Neural crest cell (in vitro differentiated cells): ENCODE measurements around the gene PATJ. TPM values are rescaled to one million over a fixed set of nuclear protein-coding genes. Genes with fewer than 3 reads are reported as not detected.

Source experiments
- DNase-seq: peaks from one replicate; pipeline ENCODE4 v3.0.0; 2021; ENCODE audit warnings: low read depth, mixed read lengths, low spot score
- H3K27ac Mint-ChIP-seq: one replicate; pipeline ENCODE4 v1.8.0; 2021; ENCODE audit warnings: mild to moderate bottlenecking, mixed read lengths; ENCODE audit not compliant: unreplicated experiment
- H3K27me3 Mint-ChIP-seq: 2 replicates; pipeline ENCODE4 v1.8.0; 2021; ENCODE audit warnings: low read depth, mild to moderate bottlenecking, mixed read lengths
- H3K36me3 Mint-ChIP-seq: 2 replicates; pipeline ENCODE4 v1.8.0; 2021; ENCODE audit warnings: low read depth, mild to moderate bottlenecking, mixed read lengths
- H3K4me1 Mint-ChIP-seq: 2 replicates; pipeline ENCODE4 v1.8.0; 2021; ENCODE audit warnings: mixed read lengths
- H3K4me3 Mint-ChIP-seq: one replicate; pipeline ENCODE4 v1.8.0; 2021; ENCODE audit warnings: mild to moderate bottlenecking, mixed read lengths
- H3K9me3 Mint-ChIP-seq: 2 replicates; pipeline ENCODE4 v1.8.0; 2021; ENCODE audit warnings: mixed read lengths
- CTCF ChIP-seq: fragments of 200-600 bp; sonication (generic); conservative IDR thresholded peaks from 2 replicates; pipeline ENCODE4 v1.5.0; 2021; ENCODE audit warnings: antibody characterized with exemption, mild to moderate bottlenecking
- total RNA-seq: library from RNA; stranded (reverse); gene quantifications from 2 replicates; pipeline ENCODE4 v1.2.1, GENCODE V29; 2021

The PATJ gene
- total RNA-seq, 1 donor from 2014 or later, result 3.9 TPM

DNA sequence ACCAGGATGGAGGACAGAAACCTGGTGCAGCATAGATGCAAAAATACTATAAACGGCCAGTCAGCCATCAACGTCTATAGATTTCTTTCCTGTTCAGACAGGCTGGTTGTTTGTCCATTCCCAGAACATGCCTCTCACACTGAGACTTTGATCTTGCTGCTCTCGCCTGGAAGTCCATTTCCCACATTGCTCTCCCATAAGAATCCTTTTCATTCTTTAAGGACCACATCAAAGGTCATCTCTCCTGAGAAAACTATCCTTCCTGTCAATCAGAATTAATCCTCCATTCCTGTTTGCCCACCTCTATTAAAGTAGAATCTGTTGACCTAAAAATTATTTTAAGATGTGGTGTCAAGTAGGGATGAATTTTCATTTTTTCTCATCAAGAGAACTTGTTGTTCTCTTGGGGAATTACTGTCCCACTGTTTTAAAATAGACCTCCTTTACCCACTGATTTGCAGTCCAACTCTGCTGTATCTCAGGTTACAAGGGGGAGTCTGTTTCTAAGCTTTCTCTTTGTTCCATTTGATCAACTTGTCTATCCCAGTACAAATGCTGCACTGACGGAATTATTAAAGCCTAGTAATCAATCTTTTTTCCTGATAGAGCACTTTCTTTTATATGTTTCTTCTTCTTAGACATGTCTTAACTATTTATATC lies 172.7 kb downstream of the PATJ start:
- no peak for DNase-seq
- peak overlapping the region; percentile 58 for H3K27ac Mint-ChIP-seq
- TF ChIP-seq CTCF, result no peak
- H3K4me1 Mint-ChIP-seq, result peaks cover 24% of the 10 kb centered on the region
- no peaks in the 10 kb centered on the region for H3K27me3 Mint-ChIP-seq
- H3K36me3 Mint-ChIP-seq, result no peaks in the 10 kb centered on the region
- H3K4me3 Mint-ChIP-seq, result peak overlapping the region; percentile 0
- no peaks in the 10 kb centered on the region for H3K9me3 Mint-ChIP-seq

- H3K4me3 Mint-ChIP-seq, result no peak overlapping the region
- no peak overlapping the region for H3K27ac Mint-ChIP-seq
- H3K4me1 Mint-ChIP-seq, result no peaks in the 10 kb centered on the region
- no peak for DNase-seq
- H3K27me3 Mint-ChIP-seq, result no peaks in the 10 kb centered on the region
- no peaks in the 10 kb centered on the region for H3K9me3 Mint-ChIP-seq
- peaks cover 3% of the 10 kb centered on the region for H3K36me3 Mint-ChIP-seq
- peak; percentile 36 for TF ChIP-seq CTCF
These were observed 179.2 kb downstream of the PATJ start for GRCh38 chr1:61921435-61921834.

GRCh38 chr1:61922950-61923480 lies 180.7 kb downstream of the PATJ start:
- no peak for DNase-seq
- Mint-ChIP-seq H3K27me3 (no peaks in the 10 kb centered on the region), H3K4me1 (no peaks in the 10 kb centered on the region), H3K9me3 (no peaks in the 10 kb centered on the region), H3K4me3 (no peak overlapping the region), H3K27ac (no peak overlapping the region), H3K36me3 (peaks cover 3% of the 10 kb centered on the region)
- no peak for TF ChIP-seq CTCF

GRCh38 chr1:61925591-61926298 lies 183.5 kb downstream of the PATJ start:
- H3K4me1 Mint-ChIP-seq, result no peaks in the 10 kb centered on the region
- no peaks in the 10 kb centered on the region for H3K9me3 Mint-ChIP-seq
- no peak overlapping the region for H3K4me3 Mint-ChIP-seq
- no peaks in the 10 kb centered on the region for H3K27me3 Mint-ChIP-seq
- TF ChIP-seq CTCF, result no peak
- no peak overlapping the region for H3K27ac Mint-ChIP-seq
- DNase-seq, result no peak
- no peaks in the 10 kb centered on the region for H3K36me3 Mint-ChIP-seq

- Mint-ChIP-seq H3K27me3 (no peaks in the 10 kb centered on the region), H3K27ac (no peak overlapping the region), H3K4me1 (no peaks in the 10 kb centered on the region), H3K9me3 (no peaks in the 10 kb centered on the region), H3K36me3 (no peaks in the 10 kb centered on the region), H3K4me3 (no peak overlapping the region)
- DNase-seq, result no peak
- TF ChIP-seq CTCF, result no peak
These were observed 184.3 kb downstream of the PATJ start for GRCh38 chr1:61926597-61926996.
